Measurements from ENCODE around the gene TIAM1.
"Not testable (repeated sequence)": the region's sequence is repeated elsewhere in the genome, so short reads cannot be mapped to it uniquely, and the experiment has no call there.

TIAM1 gene

GRCh38 chr21:31253684-31254083, 90.4 kb downstream of the TIAM1 start:
- no peak for DNase-seq (ENCODE audit: low read depth in 2 of 2)

GRCh38 chr21:31252611-31253010, 91.5 kb downstream of the TIAM1 start:
- no peak for DNase-seq (ENCODE audit: low read depth in 2 of 2)

- no peak for DNase-seq (ENCODE audit: low read depth in 2 of 2)
These were observed 92.0 kb downstream of the TIAM1 start for GRCh38 chr21:31252091-31252490.

GRCh38 chr21:31251686-31252085, 92.4 kb downstream of the TIAM1 start:
- no peak for DNase-seq (ENCODE audit: low read depth in 2 of 2)

GRCh38 chr21:31248598-31248997, 95.5 kb downstream of the TIAM1 start:
- DNase-seq (ENCODE audit: low read depth in 2 of 2): no peak

GRCh38 chr21:31243611-31244010, 100.5 kb downstream of the TIAM1 start:
- no peak for DNase-seq (ENCODE audit: low read depth in 2 of 2)

- DNase-seq (ENCODE audit: low read depth in 2 of 2): no peak
These were observed 107.5 kb downstream of the TIAM1 start for GRCh38 chr21:31236528-31236927.

- DNase-seq (ENCODE audit: low read depth in 2 of 2): no peak
These were observed 108.2 kb downstream of the TIAM1 start for GRCh38 chr21:31235671-31236450.

GRCh38 chr21:31234936-31235335, 109.1 kb downstream of the TIAM1 start:
- no peak for DNase-seq (ENCODE audit: low read depth in 2 of 2)

GRCh38 chr21:31233711-31234110, 110.3 kb downstream of the TIAM1 start:
- no peak for DNase-seq (ENCODE audit: low read depth in 2 of 2)

GRCh38 chr21:31232344-31232743, 111.7 kb downstream of the TIAM1 start:
- no peak for DNase-seq (ENCODE audit: low read depth in 2 of 2)

- DNase-seq (ENCODE audit: low read depth in 2 of 2): no peak
These were observed 113.1 kb downstream of the TIAM1 start for GRCh38 chr21:31230937-31231336.

GRCh38 chr21:31228723-31229122, 115.3 kb downstream of the TIAM1 start:
- DNase-seq (ENCODE audit: low read depth in 2 of 2): not testable (repeated sequence)

GRCh38 chr21:31225713-31226112, 118.3 kb downstream of the TIAM1 start:
- no peak for DNase-seq (ENCODE audit: low read depth in 2 of 2)

GRCh38 chr21:31222142-31222541, 121.9 kb downstream of the TIAM1 start:
- no peak for DNase-seq (ENCODE audit: low read depth in 2 of 2)

GRCh38 chr21:31221043-31221442, 123.0 kb downstream of the TIAM1 start:
- no peak for DNase-seq (ENCODE audit: low read depth in 2 of 2)

- no peak for DNase-seq (ENCODE audit: low read depth in 2 of 2)
These were observed 123.5 kb downstream of the TIAM1 start for GRCh38 chr21:31220575-31220974.

GRCh38 chr21:31218830-31219608, 125.0 kb downstream of the TIAM1 start:
- no peak for DNase-seq (ENCODE audit: low read depth in 2 of 2)

- no peak for DNase-seq (ENCODE audit: low read depth in 2 of 2)
These were observed 127.9 kb downstream of the TIAM1 start for GRCh38 chr21:31216206-31216605.

- no peak for DNase-seq (ENCODE audit: low read depth in 2 of 2)
These were observed 130.3 kb downstream of the TIAM1 start for GRCh38 chr21:31213787-31214186.

GRCh38 chr21:31211836-31212235, 132.2 kb downstream of the TIAM1 start:
- no peak for DNase-seq (ENCODE audit: low read depth in 2 of 2)

GRCh38 chr21:31205412-31205811, 138.6 kb downstream of the TIAM1 start:
- DNase-seq (ENCODE audit: low read depth in 2 of 2): no peak

GRCh38 chr21:31204801-31205200, 139.3 kb downstream of the TIAM1 start:
- no peak for DNase-seq (ENCODE audit: low read depth in 2 of 2)

Measured in stimulated activated CD4-positive, alpha-beta T cell treated with anti-CD3 and anti-CD28 coated beads, Interleukin-1b, Interleukin-23, amount 100 ng/mL, for 4 hours (primary cell).